Activated CD4-positive, alpha-beta T cell treated with anti-CD3 and anti-CD28 coated beads, Interleukin-2, Interleukin-6, amounts not matched to agents 100 ng/mL and 50 ng/mL, durations not matched to agents 16 hours and 8 hours (primary cell): ENCODE measurements around the gene AHSA1.
"Not testable (repeated sequence)": the region's sequence is repeated elsewhere in the genome, so short reads cannot be mapped to it uniquely, and the experiment has no call there.

Experiments used
- DNase-seq: peaks from one replicate; pipeline ENCODE4 v3.0.0-alpha.2; 2020

Gene AHSA1

GRCh38 chr14:77457522-77458248 lies at the start of gene AHSA1, which contains the start of gene VIPAS39:
Gene AHSA1 (plus strand): TSS chr14:77458093. CDS start chr14:77458190, 97 bp downstream.
Gene VIPAS39 (minus strand): TSS chr14:77457601. CDS start chr14:77454102, 3,499 bp downstream.
- DNase-seq: peak; percentile 97

GRCh38 chr14:77409131-77409533 lies 48.8 kb upstream of the AHSA1 start:
- DNase-seq: peak; percentile 8

GRCh38 chr14:77415403-77416030 lies 42.4 kb upstream of the AHSA1 start:
- DNase-seq: not testable (repeated sequence)

GRCh38 chr14:77416098-77416497 lies 41.8 kb upstream of the AHSA1 start:
- DNase-seq: not testable (repeated sequence)

- DNase-seq: no peak
These were observed 41.1 kb upstream of the AHSA1 start for GRCh38 chr14:77416836-77417235.

GRCh38 chr14:77421201-77421600 lies 36.7 kb upstream of the AHSA1 start:
- DNase-seq: no peak

GRCh38 chr14:77423423-77423822 lies 34.5 kb upstream of the AHSA1 start, which contains the start of gene NOXRED1:
Gene NOXRED1 (minus strand): TSS chr14:77423523. CDS start chr14:77422889, 634 bp downstream.
- DNase-seq: no peak

GRCh38 chr14:77424862-77425261 lies 33.0 kb upstream of the AHSA1 start:
- DNase-seq: no peak

- no peak for DNase-seq
These were observed 31.5 kb upstream of the AHSA1 start for GRCh38 chr14:77426396-77426795.

GRCh38 chr14:77436042-77436441 lies 21.9 kb upstream of the AHSA1 start:
- no peak for DNase-seq

- no peak for DNase-seq
These were observed 19.3 kb upstream of the AHSA1 start for GRCh38 chr14:77438596-77438995.

- DNase-seq: no peak
These were observed 18.0 kb upstream of the AHSA1 start for GRCh38 chr14:77439861-77440260.

- DNase-seq: no peak
These were observed 15.7 kb upstream of the AHSA1 start for GRCh38 chr14:77442196-77442595.

- no peak for DNase-seq
These were observed 1.8 kb upstream of the AHSA1 start for GRCh38 chr14:77455966-77456640.

- no peak for DNase-seq
These were observed 775 bp upstream of the AHSA1 start for GRCh38 chr14:77457115-77457521.

GRCh38 chr14:77458249-77458950 lies 507 bp downstream of the AHSA1 start:
- DNase-seq: peak; percentile 49

- peak; percentile 77 for DNase-seq
These were observed 1.3 kb downstream of the AHSA1 start for GRCh38 chr14:77459072-77459723.

- DNase-seq: no peak
These were observed 9.9 kb downstream of the AHSA1 start for GRCh38 chr14:77467801-77468200.

- DNase-seq: no peak
These were observed 11.2 kb downstream of the AHSA1 start for GRCh38 chr14:77469067-77469505.

- no peak for DNase-seq
These were observed 11.6 kb downstream of the AHSA1 start for GRCh38 chr14:77469539-77469938.

- DNase-seq: no peak
These were observed 12.5 kb downstream of the AHSA1 start for GRCh38 chr14:77470224-77470870.

- no peak for DNase-seq
These were observed 16.0 kb downstream of the AHSA1 start for GRCh38 chr14:77473921-77474320.
